K562 (cell line): Measurements from ENCODE around the gene UNC45A. TPM values are rescaled to one million over a fixed set of nuclear protein-coding genes. Genes with fewer than 3 reads are reported as not detected.

Source experiments
- ADNP ChIP-seq: fragments of 200-800 bp; sonication (Bioruptor generic); IDR thresholded peaks from 2 replicates; pipeline ENCODE4 v1.6.1; 2016; ENCODE audit warnings: missing genetic modification characterization, missing compliant biosample characterization
- ERF ChIP-seq: fragments of 450-650 bp; formaldehyde crosslinking; IDR thresholded peaks from 2 replicates; pipeline ENCODE4 v1.4.0; 2020; ENCODE audit warnings: mild to moderate bottlenecking, mixed read lengths
- ETV6 ChIP-seq, 3 experiments: fragments of 150-350 bp in 1 of 3; sonication (generic) in 1 of 3; formaldehyde crosslinking in 1 of 3; IDR thresholded peaks; 2 replicates each; pipeline versions ENCODE4 v1.6.1 to v1.8.0; 2014 to 2022; ENCODE audit warnings: borderline replicate concordance in 2 of 3, low read depth in 2 of 3, antibody characterized with exemption in 1 of 3, low read length in 1 of 3, mild to moderate bottlenecking in 1 of 3, missing genetic modification reagents in 1 of 3
- FOXK2 ChIP-seq, 2 experiments: fragments of 450-650 bp; IDR thresholded peaks in 1 of 2; conservative IDR thresholded peaks in 1 of 2; 2 replicates each; pipeline ENCODE4 v1.6.1; 2016; ENCODE audit warnings: low read depth in 2 of 2, mild to moderate bottlenecking in 1 of 2
- KDM5B ChIP-seq: fragments of 200-600 bp; sonication (generic); IDR thresholded peaks from 2 replicates; pipeline ENCODE4 v1.6.1; 2012; ENCODE audit warnings: low read depth, mild to moderate bottlenecking, moderate library complexity, low read length, control low read depth, inconsistent platforms; ENCODE audit not compliant: insufficient replicate concordance
- MECOM ChIP-seq: fragments of 250-450 bp; sonication (Bioruptor Pico); IDR thresholded peaks from 2 replicates; pipeline ENCODE4 v1.8.0; 2022; ENCODE audit warnings: inconsistent platforms
- NFYB ChIP-seq: IDR thresholded peaks from 2 replicates; pipeline ENCODE4 v1.6.1; 2011; ENCODE audit warnings: mild to moderate bottlenecking, moderate library complexity; ENCODE audit not compliant: insufficient read length; ENCODE audit errors: extremely low read depth
- POLR2B ChIP-seq: fragments of 450-650 bp; IDR thresholded peaks from 2 replicates; pipeline ENCODE4 v1.6.1; 2018; ENCODE audit warnings: low read depth; ENCODE audit not compliant: partially characterized antibody
- RBM25 ChIP-seq: fragments of 200-400 bp; formaldehyde crosslinking; IDR thresholded peaks from 2 replicates; pipeline ENCODE4 v1.6.1; 2018; ENCODE audit warnings: low read length, low read depth, moderate library complexity; ENCODE audit not compliant: severe bottlenecking
- SMC3 ChIP-seq: conservative IDR thresholded peaks from 2 replicates; pipeline ENCODE4 v1.6.1; 2011; ENCODE audit warnings: low read depth, low read length, improper control_type of control experiment; ENCODE audit not compliant: insufficient read depth
- TEAD1 ChIP-seq, 2 experiments: fragments of 450-650 bp in 1 of 2; sonication (generic) in 1 of 2; formaldehyde crosslinking; IDR thresholded peaks; 2 replicates each; pipeline versions ENCODE4 v1.4.0 to v1.8.0; 2020 to 2022; ENCODE audit warnings: mild to moderate bottlenecking in 2 of 2, missing genetic modification reagents in 1 of 2
- ZBTB43 ChIP-seq: sonication (generic); formaldehyde crosslinking; IDR thresholded peaks from 2 replicates; pipeline ENCODE4 v1.8.0; 2023; ENCODE audit warnings: mild to moderate bottlenecking, missing genetic modification reagents
- ZNF76 ChIP-seq: fragments of 250-450 bp; sonication (Bioruptor Pico); IDR thresholded peaks from 2 replicates; pipeline ENCODE4 v1.4.0; 2020; ENCODE audit warnings: mild to moderate bottlenecking, moderate library complexity, borderline replicate concordance
- polyA plus RNA-seq, 8 experiments: library from polyadenylated mRNA; depleted of rRNA in 4 of 8; stranded (reverse) in 5 of 8; unstranded in 3 of 8; fragments of >200 nt; fragmentation: Nextera tagmentation in 2 of 8; fragmentation: Illumina TruSeq in 1 of 8; extraction: Ambion mirVana in 2 of 8; extraction: Trizol in 1 of 8; gene quantifications; 2 replicates each; pipeline versions ENCODE4 v1.2.1 to v1.2.3, GENCODE V29; 2011 to 2014; ENCODE audit warnings: inconsistent platforms in 1 of 8, missing spikeins in 1 of 8
- total RNA-seq, 7 experiments: library from RNA; depleted of rRNA in 6 of 7; stranded (reverse); fragments of >200 nt in 6 of 7; fragmentation: Illumina TruSeq in 2 of 7; extraction: Trizol in 2 of 7; gene quantifications; 2 replicates each; pipeline versions ENCODE4 v1.2.1 to v1.2.3, GENCODE V29; 2011 to 2021; ENCODE audit warnings: low replicate concordance in 1 of 7
- TF ChIP-seq, protein P1 (sequence below): sonication (generic); formaldehyde crosslinking; IDR thresholded peaks from 2 replicates; pipeline ENCODE4 v1.8.0; 2023; ENCODE audit warnings: missing genetic modification reagents, mild to moderate bottlenecking, borderline replicate concordance
- TF ChIP-seq, protein P2 (sequence below): fragments of 450-650 bp; IDR thresholded peaks from 2 replicates; pipeline ENCODE4 v1.7.1; 2018; ENCODE audit warnings: mild to moderate bottlenecking, low read depth; ENCODE audit not compliant: partially characterized antibody

Gene UNC45A
- total and polyA plus RNA-seq, 9 of the 15 experiments (the other 6 are each of a cell fraction or from before 2014, with no cell fraction given), result 22.4 to 79.3 (median 43.7) TPM

DNA sequence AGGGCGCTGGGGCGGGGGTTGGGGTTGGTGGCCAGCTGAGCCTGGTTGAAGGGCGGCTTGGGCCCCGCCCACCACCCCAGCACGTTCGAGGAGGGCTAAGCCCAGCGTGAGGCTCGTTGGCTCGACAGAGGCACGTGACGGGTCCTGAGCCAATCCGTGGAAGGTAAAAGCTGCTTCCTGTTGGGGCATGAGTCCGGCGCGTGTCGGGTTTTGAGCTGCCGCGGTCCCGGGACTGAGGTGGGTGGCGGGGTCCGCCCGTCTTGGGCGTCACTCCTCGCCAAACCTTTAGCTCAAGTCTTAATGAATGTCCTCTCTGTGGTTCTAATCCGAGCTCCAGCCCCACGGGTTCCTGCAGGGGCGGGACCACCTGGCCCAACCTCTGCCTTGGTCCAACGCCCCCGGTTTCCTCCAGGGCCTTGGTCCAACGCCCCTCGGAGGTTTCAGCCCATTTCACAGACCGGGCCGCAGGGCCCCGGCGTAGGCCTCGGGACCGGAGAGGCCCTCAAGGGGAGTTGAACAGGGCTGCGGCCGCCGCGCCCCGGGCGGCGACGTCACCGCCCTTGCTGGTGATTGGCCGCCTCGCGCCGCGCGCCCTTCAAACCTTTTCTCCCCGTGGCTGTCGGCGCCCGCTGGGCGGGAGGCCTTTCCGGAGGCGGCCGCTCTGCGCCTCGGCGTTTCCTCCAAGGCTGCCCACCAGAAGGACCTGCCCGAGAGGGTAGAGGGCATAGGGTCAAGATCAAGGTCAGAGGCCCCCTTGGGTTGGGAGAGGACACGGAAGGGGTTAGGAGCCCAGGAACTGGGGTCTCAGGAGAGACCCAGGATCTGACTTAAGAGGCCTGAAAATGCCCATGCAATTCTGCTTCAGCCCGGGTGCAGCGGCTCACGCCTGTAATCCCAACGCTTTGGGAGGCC is 19.9 kb downstream of the UNC45A start, which contains the start of gene RCCD1 (continued):
- no peak for TF ChIP-seq SMC3
- 0 out of 4 replicates have a peak, but pooled peaks of 1 of the 2 experiments have one; percentile 31 for TF ChIP-seq ETV6 (IDR thresholded peaks at IDR 0.05; ENCODE audit: borderline replicate concordance in 1 of 2, low read depth in 2 of 2, low read length in 1 of 2)
- TF ChIP-seq ETV6 (CRISPR knock-in tag; IDR thresholded peaks at IDR 0.05; ENCODE audit: borderline replicate concordance), result no peak
- TF ChIP-seq NFYB, result peak; percentile 91
- TF ChIP-seq, protein P1, sequence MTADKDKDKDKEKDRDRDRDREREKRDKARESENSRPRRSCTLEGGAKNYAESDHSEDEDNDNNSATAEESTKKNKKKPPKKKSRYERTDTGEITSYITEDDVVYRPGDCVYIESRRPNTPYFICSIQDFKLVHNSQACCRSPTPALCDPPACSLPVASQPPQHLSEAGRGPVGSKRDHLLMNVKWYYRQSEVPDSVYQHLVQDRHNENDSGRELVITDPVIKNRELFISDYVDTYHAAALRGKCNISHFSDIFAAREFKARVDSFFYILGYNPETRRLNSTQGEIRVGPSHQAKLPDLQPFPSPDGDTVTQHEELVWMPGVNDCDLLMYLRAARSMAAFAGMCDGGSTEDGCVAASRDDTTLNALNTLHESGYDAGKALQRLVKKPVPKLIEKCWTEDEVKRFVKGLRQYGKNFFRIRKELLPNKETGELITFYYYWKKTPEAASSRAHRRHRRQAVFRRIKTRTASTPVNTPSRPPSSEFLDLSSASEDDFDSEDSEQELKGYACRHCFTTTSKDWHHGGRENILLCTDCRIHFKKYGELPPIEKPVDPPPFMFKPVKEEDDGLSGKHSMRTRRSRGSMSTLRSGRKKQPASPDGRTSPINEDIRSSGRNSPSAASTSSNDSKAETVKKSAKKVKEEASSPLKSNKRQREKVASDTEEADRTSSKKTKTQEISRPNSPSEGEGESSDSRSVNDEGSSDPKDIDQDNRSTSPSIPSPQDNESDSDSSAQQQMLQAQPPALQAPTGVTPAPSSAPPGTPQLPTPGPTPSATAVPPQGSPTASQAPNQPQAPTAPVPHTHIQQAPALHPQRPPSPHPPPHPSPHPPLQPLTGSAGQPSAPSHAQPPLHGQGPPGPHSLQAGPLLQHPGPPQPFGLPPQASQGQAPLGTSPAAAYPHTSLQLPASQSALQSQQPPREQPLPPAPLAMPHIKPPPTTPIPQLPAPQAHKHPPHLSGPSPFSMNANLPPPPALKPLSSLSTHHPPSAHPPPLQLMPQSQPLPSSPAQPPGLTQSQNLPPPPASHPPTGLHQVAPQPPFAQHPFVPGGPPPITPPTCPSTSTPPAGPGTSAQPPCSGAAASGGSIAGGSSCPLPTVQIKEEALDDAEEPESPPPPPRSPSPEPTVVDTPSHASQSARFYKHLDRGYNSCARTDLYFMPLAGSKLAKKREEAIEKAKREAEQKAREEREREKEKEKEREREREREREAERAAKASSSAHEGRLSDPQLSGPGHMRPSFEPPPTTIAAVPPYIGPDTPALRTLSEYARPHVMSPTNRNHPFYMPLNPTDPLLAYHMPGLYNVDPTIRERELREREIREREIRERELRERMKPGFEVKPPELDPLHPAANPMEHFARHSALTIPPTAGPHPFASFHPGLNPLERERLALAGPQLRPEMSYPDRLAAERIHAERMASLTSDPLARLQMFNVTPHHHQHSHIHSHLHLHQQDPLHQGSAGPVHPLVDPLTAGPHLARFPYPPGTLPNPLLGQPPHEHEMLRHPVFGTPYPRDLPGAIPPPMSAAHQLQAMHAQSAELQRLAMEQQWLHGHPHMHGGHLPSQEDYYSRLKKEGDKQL, result 0 out of 2 replicates have a peak, but pooled peaks have one; percentile 36
- TF ChIP-seq POLR2B, result peak; percentile 65
- no peak for TF ChIP-seq ZNF76 (CRISPR knock-in tag)
- peak in 1 of 2 experiments; percentile 65; a peak in 1 of 4 replicates for TF ChIP-seq TEAD1 (CRISPR knock-in tag; IDR thresholded peaks at IDR 0.05)
- no peak for TF ChIP-seq ADNP
- peak; percentile 97 for TF ChIP-seq RBM25
- TF ChIP-seq ERF (CRISPR knock-in tag), result peak; percentile 81; the same call in 1 of the 2 replicates
- TF ChIP-seq MECOM (CRISPR knock-in tag), result 0 out of 2 replicates have a peak, but pooled peaks have one; percentile 35
- peak; percentile 57 to 77; a peak in 3 of 4 replicates for TF ChIP-seq FOXK2 (conservative IDR thresholded peaks at IDR 0.05 in 1 of 2, IDR thresholded peaks at IDR 0.05 in 1 of 2; ENCODE audit: low read depth in 2 of 2)
- TF ChIP-seq, protein P2, sequence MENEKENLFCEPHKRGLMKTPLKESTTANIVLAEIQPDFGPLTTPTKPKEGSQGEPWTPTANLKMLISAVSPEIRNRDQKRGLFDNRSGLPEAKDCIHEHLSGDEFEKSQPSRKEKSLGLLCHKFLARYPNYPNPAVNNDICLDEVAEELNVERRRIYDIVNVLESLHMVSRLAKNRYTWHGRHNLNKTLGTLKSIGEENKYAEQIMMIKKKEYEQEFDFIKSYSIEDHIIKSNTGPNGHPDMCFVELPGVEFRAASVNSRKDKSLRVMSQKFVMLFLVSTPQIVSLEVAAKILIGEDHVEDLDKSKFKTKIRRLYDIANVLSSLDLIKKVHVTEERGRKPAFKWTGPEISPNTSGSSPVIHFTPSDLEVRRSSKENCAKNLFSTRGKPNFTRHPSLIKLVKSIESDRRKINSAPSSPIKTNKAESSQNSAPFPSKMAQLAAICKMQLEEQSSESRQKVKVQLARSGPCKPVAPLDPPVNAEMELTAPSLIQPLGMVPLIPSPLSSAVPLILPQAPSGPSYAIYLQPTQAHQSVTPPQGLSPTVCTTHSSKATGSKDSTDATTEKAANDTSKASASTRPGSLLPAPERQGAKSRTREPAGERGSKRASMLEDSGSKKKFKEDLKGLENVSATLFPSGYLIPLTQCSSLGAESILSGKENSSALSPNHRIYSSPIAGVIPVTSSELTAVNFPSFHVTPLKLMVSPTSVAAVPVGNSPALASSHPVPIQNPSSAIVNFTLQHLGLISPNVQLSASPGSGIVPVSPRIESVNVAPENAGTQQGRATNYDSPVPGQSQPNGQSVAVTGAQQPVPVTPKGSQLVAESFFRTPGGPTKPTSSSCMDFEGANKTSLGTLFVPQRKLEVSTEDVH, result peak; percentile 51
- no peak for TF ChIP-seq ZBTB43 (CRISPR knock-in tag)
- peak; percentile 94 for TF ChIP-seq KDM5B
